LoVo (cell line): ENCODE results near the gene RNPEP.
"Not testable (repeated sequence)": the region's sequence is repeated elsewhere in the genome, so short reads cannot be mapped to it uniquely, and the experiment has no call there.

Experiments used
- DNase-seq: peaks from one replicate; pipeline ENCODE4 v3.0.0-alpha.2; 2016; ENCODE audit warnings: low spot score

RNPEP gene

DNA sequence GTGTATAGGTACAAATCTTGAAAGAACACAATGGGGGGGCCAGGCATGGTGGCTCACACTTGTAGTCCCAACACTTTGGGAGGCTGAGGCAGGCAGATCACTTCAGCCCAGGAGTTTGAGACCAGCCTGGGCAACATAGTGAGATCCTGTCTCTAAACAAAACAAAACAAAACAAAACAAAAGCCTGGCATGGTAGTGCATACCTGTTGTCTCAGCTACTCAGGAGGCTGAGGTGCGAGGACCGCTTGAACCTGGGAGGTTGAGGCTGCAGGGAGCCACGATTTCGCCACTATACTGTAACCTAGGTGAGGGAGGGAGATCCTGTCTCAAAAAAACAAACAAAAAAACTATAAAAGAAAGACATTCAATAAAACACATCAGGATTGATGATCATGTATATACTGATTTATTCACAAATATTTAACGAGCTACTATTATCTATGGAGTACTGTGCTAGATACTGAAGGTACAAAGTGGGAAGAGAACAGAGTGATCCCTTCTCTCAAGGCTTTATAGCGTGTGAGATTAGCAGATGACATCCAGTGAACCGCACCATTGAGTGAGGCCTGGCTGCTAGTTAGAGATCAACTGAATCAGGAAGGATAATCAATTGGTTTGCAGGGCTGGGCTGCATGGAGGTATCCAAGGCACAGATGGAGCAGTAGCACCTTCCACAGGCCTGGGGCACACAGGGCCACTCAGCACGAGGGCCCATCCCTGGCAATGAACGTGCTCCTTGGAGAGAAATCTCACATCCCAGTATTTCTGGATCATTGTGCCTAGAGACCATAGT is 54.3 kb downstream of the RNPEP start:
- no peak for DNase-seq

- no peak for DNase-seq
Observed at GRCh38 chr1:202037706-202038296, 55.4 kb downstream of the RNPEP start.

GRCh38 chr1:202038688-202039346 is 56.4 kb downstream of the RNPEP start:
- no peak for DNase-seq

DNA sequence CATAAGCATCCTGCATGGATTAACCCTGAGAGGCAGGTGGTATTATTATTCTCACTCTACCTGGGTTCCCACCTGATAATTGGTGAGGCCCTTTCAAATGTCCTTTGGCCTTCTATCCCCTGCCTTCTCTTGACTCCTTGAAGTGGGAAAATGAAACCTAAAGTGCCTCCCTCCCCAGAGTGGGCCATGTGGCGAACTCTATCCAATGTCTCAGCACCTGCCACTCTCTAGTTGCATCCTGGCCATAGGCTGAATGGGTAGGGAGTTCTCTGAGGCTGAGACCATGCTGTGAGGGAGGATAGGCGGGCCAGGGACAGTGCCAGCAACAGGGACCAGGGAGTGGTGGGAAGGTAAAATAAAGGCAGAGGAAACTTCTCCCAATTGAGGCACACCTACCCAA is 63.3 kb downstream of the RNPEP start:
- DNase-seq = no peak

DNA sequence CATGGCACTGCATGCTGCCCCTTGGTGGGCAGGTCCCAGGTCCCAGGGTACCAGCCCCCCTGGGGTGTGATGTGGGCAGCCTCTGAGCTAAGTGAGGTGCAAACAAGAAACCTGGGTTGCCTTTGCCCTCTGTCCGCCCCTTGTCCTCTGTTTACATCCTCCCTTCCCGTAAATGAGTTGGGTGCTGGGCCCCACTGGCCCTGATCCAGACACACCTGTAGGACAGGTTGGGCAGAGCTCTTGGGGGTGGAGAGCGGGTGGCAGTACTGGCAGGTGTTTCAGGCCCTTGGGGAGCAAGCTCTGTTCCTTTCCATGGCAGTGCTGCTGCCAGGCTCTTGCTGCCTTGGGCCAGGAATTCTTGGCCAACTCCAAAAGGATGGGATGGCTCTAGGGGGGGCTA is 63.8 kb downstream of the RNPEP start:
- DNase-seq = peak; percentile 84

- DNase-seq = peak; percentile 86
Observed at GRCh38 chr1:202046748-202047708, 64.6 kb downstream of the RNPEP start.

GRCh38 chr1:202047977-202048376 is 65.5 kb downstream of the RNPEP start:
- no peak for DNase-seq

GRCh38 chr1:202049129-202049528 is 66.7 kb downstream of the RNPEP start:
- DNase-seq = peak; percentile 13

DNA sequence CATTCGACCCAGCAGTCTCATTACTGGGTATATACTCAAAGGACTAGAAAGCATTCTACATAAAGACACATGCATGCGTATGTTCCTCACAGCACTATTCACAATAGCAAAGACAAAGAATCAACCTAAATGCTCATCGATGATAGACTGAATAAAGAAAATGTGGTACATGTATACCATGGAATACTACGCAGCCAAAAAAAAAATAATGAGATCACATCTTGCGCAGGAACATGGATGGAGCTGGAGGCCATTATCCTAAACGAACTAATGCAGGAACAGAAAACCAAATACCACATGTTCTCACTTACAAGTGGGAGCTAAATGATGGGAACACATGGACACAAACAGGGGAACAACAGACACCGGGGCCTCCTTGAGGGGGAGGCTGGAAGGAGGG is 71.6 kb downstream of the RNPEP start:
- no peak for DNase-seq

DNA sequence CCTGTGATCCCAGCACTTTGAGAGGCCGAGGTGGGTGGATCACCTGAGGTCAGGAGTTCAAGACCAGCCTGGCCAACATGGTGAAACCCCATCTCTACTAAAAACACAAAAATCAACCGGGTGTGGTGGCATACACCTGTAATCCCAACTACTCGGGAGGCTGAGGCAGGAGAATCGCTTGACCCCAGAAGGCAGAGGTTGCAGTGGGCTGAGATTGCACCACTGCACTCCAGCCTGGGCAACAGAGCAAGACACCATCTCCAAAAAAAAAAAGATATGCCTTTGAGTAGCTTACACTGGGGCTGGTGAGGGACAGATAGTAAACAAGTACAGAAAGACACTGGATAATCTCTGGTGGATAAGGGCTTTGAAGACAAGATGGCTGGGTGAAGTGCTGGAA is 72.2 kb downstream of the RNPEP start:
- DNase-seq = not testable (repeated sequence)
